Measurements from ENCODE around the gene MBD3.

The MBD3 gene

GRCh38 chr19:1629256-1629808 is 36.7 kb upstream of the MBD3 start:
- no peak overlapping the region for H3K27ac ChIP-seq (ENCODE audit: low read length)
- no peaks in the 10 kb centered on the region for H3K4me1 ChIP-seq (ENCODE audit: control insufficient read depth in 1 of 2, insufficient read depth in 2 of 2, low read length in 2 of 2)
- no peak overlapping the region for H3K4me3 ChIP-seq (ENCODE audit: low read depth in 1 of 2, low read length in 2 of 2)
- H3K27me3 ChIP-seq (ENCODE audit: low read depth, low read length): no peaks in the 10 kb centered on the region
- no peaks in the 10 kb centered on the region for H3K9me3 ChIP-seq (ENCODE audit: control insufficient read depth in 1 of 2, low read length in 2 of 2)
- peaks cover 3 to 22% of the 10 kb centered on the region in 2 donors for H3K36me3 ChIP-seq (ENCODE audit: control insufficient read depth in 1 of 2, insufficient read depth in 2 of 2, low read length in 2 of 2)

- no peak overlapping the region for H3K4me3 ChIP-seq (ENCODE audit: low read depth in 1 of 2, low read length in 2 of 2)
- H3K27ac ChIP-seq (ENCODE audit: low read length): no peak overlapping the region
- peaks cover 0 to 17% of the 10 kb centered on the region in 2 donors for H3K36me3 ChIP-seq (ENCODE audit: control insufficient read depth in 1 of 2, insufficient read depth in 2 of 2, low read length in 2 of 2)
- H3K9me3 ChIP-seq (ENCODE audit: control insufficient read depth in 1 of 2, low read length in 2 of 2): no peaks in the 10 kb centered on the region
- H3K4me1 ChIP-seq (ENCODE audit: control insufficient read depth in 1 of 2, insufficient read depth in 2 of 2, low read length in 2 of 2): no peaks in the 10 kb centered on the region
- H3K27me3 ChIP-seq (ENCODE audit: low read depth, low read length): no peaks in the 10 kb centered on the region
Measured at GRCh38 chr19:1627194-1627593, 34.5 kb upstream of the MBD3 start.

GRCh38 chr19:1626417-1627010 is 33.8 kb upstream of the MBD3 start:
- no peaks in the 10 kb centered on the region for H3K9me3 ChIP-seq (ENCODE audit: control insufficient read depth in 1 of 2, low read length in 2 of 2)
- no peaks in the 10 kb centered on the region for H3K4me1 ChIP-seq (ENCODE audit: control insufficient read depth in 1 of 2, insufficient read depth in 2 of 2, low read length in 2 of 2)
- no peaks in the 10 kb centered on the region for H3K27me3 ChIP-seq (ENCODE audit: low read depth, low read length)
- no peak overlapping the region for H3K27ac ChIP-seq (ENCODE audit: low read length)
- peaks cover 0 to 12% of the 10 kb centered on the region in 2 donors for H3K36me3 ChIP-seq (ENCODE audit: control insufficient read depth in 1 of 2, insufficient read depth in 2 of 2, low read length in 2 of 2)
- no peak overlapping the region for H3K4me3 ChIP-seq (ENCODE audit: low read depth in 1 of 2, low read length in 2 of 2)

GRCh38 chr19:1624458-1624857 is 31.8 kb upstream of the MBD3 start:
- Histone ChIP-seq H3K4me3 (ENCODE audit: low read depth in 1 of 2, low read length in 2 of 2) (no peak overlapping the region), H3K27ac (ENCODE audit: low read length) (no peak overlapping the region), H3K9me3 (ENCODE audit: control insufficient read depth in 1 of 2, low read length in 2 of 2) (no peaks in the 10 kb centered on the region), H3K27me3 (ENCODE audit: low read depth, low read length) (no peaks in the 10 kb centered on the region), H3K36me3 (ENCODE audit: control insufficient read depth in 1 of 2, insufficient read depth in 2 of 2, low read length in 2 of 2) (peaks cover 0 to 27% of the 10 kb centered on the region in 2 donors), H3K4me1 (ENCODE audit: control insufficient read depth in 1 of 2, insufficient read depth in 2 of 2, low read length in 2 of 2) (no peaks in the 10 kb centered on the region)

- no peak overlapping the region for H3K4me3 ChIP-seq (ENCODE audit: low read depth in 1 of 2, low read length in 2 of 2)
- H3K27ac ChIP-seq (ENCODE audit: low read length): no peak overlapping the region
- H3K4me1 ChIP-seq (ENCODE audit: control insufficient read depth in 1 of 2, insufficient read depth in 2 of 2, low read length in 2 of 2): peaks cover 0 to 4% of the 10 kb centered on the region in 2 donors
- H3K9me3 ChIP-seq (ENCODE audit: control insufficient read depth in 1 of 2, low read length in 2 of 2): no peaks in the 10 kb centered on the region
- peaks cover 0 to 37% of the 10 kb centered on the region in 2 donors for H3K36me3 ChIP-seq (ENCODE audit: control insufficient read depth in 1 of 2, insufficient read depth in 2 of 2, low read length in 2 of 2)
- no peaks in the 10 kb centered on the region for H3K27me3 ChIP-seq (ENCODE audit: low read depth, low read length)
Measured at GRCh38 chr19:1622541-1622940, 29.9 kb upstream of the MBD3 start.

- Histone ChIP-seq H3K4me3 (ENCODE audit: low read depth in 1 of 2, low read length in 2 of 2) (no peak overlapping the region), H3K27ac (ENCODE audit: low read length) (no peak overlapping the region), H3K4me1 (ENCODE audit: control insufficient read depth in 1 of 2, insufficient read depth in 2 of 2, low read length in 2 of 2) (peaks cover 0 to 4% of the 10 kb centered on the region in 2 donors), H3K27me3 (ENCODE audit: low read depth, low read length) (no peaks in the 10 kb centered on the region), H3K9me3 (ENCODE audit: control insufficient read depth in 1 of 2, low read length in 2 of 2) (no peaks in the 10 kb centered on the region), H3K36me3 (ENCODE audit: control insufficient read depth in 1 of 2, insufficient read depth in 2 of 2, low read length in 2 of 2) (peaks cover 0 to 37% of the 10 kb centered on the region in 2 donors)
Measured at GRCh38 chr19:1622007-1622406, 29.3 kb upstream of the MBD3 start.

GRCh38 chr19:1621574-1621973 is 28.9 kb upstream of the MBD3 start:
- peaks cover 0 to 4% of the 10 kb centered on the region in 2 donors for H3K4me1 ChIP-seq (ENCODE audit: control insufficient read depth in 1 of 2, insufficient read depth in 2 of 2, low read length in 2 of 2)
- H3K36me3 ChIP-seq (ENCODE audit: control insufficient read depth in 1 of 2, insufficient read depth in 2 of 2, low read length in 2 of 2): peaks cover 0 to 37% of the 10 kb centered on the region in 2 donors
- no peaks in the 10 kb centered on the region for H3K9me3 ChIP-seq (ENCODE audit: control insufficient read depth in 1 of 2, low read length in 2 of 2)
- H3K27ac ChIP-seq (ENCODE audit: low read length): no peak overlapping the region
- no peak overlapping the region for H3K4me3 ChIP-seq (ENCODE audit: low read depth in 1 of 2, low read length in 2 of 2)
- no peaks in the 10 kb centered on the region for H3K27me3 ChIP-seq (ENCODE audit: low read depth, low read length)

GRCh38 chr19:1621021-1621420 is 28.4 kb upstream of the MBD3 start:
- Histone ChIP-seq H3K4me1 (ENCODE audit: control insufficient read depth in 1 of 2, insufficient read depth in 2 of 2, low read length in 2 of 2) (peaks cover 0 to 4% of the 10 kb centered on the region in 2 donors), H3K27ac (ENCODE audit: low read length) (no peak overlapping the region), H3K36me3 (ENCODE audit: control insufficient read depth in 1 of 2, insufficient read depth in 2 of 2, low read length in 2 of 2) (peaks cover 0 to 37% of the 10 kb centered on the region in 2 donors), H3K27me3 (ENCODE audit: low read depth, low read length) (no peaks in the 10 kb centered on the region), H3K9me3 (ENCODE audit: control insufficient read depth in 1 of 2, low read length in 2 of 2) (no peaks in the 10 kb centered on the region), H3K4me3 (ENCODE audit: low read depth in 1 of 2, low read length in 2 of 2) (no peak overlapping the region)

- no peaks in the 10 kb centered on the region for H3K9me3 ChIP-seq (ENCODE audit: control insufficient read depth in 1 of 2, low read length in 2 of 2)
- H3K27me3 ChIP-seq (ENCODE audit: low read depth, low read length): no peaks in the 10 kb centered on the region
- H3K4me1 ChIP-seq (ENCODE audit: control insufficient read depth in 1 of 2, insufficient read depth in 2 of 2, low read length in 2 of 2): peaks cover 0 to 4% of the 10 kb centered on the region in 2 donors
- peaks cover 0 to 38% of the 10 kb centered on the region in 2 donors for H3K36me3 ChIP-seq (ENCODE audit: control insufficient read depth in 1 of 2, insufficient read depth in 2 of 2, low read length in 2 of 2)
- no peak overlapping the region for H3K4me3 ChIP-seq (ENCODE audit: low read depth in 1 of 2, low read length in 2 of 2)
- no peak overlapping the region for H3K27ac ChIP-seq (ENCODE audit: low read length)
Measured at GRCh38 chr19:1620502-1620901, 27.8 kb upstream of the MBD3 start.

- Histone ChIP-seq H3K4me3 (ENCODE audit: low read depth in 1 of 2, low read length in 2 of 2) (no peak overlapping the region), H3K36me3 (ENCODE audit: control insufficient read depth in 1 of 2, insufficient read depth in 2 of 2, low read length in 2 of 2) (peaks cover 1 to 41% of the 10 kb centered on the region in 2 donors), H3K27ac (ENCODE audit: low read length) (no peak overlapping the region), H3K9me3 (ENCODE audit: control insufficient read depth in 1 of 2, low read length in 2 of 2) (no peaks in the 10 kb centered on the region), H3K4me1 (ENCODE audit: control insufficient read depth in 1 of 2, insufficient read depth in 2 of 2, low read length in 2 of 2) (peaks cover 0 to 4% of the 10 kb centered on the region in 2 donors), H3K27me3 (ENCODE audit: low read depth, low read length) (no peaks in the 10 kb centered on the region)
Measured at GRCh38 chr19:1619703-1620102, 27.0 kb upstream of the MBD3 start.

GRCh38 chr19:1619094-1619439 is 26.4 kb upstream of the MBD3 start:
- Histone ChIP-seq H3K36me3 (ENCODE audit: control insufficient read depth in 1 of 2, insufficient read depth in 2 of 2, low read length in 2 of 2) (peaks cover 4 to 48% of the 10 kb centered on the region in 2 donors), H3K27me3 (ENCODE audit: low read depth, low read length) (no peaks in the 10 kb centered on the region), H3K4me1 (ENCODE audit: control insufficient read depth in 1 of 2, insufficient read depth in 2 of 2, low read length in 2 of 2) (peaks cover 0 to 4% of the 10 kb centered on the region in 2 donors), H3K9me3 (ENCODE audit: control insufficient read depth in 1 of 2, low read length in 2 of 2) (no peaks in the 10 kb centered on the region), H3K27ac (ENCODE audit: low read length) (no peak overlapping the region), H3K4me3 (ENCODE audit: low read depth in 1 of 2, low read length in 2 of 2) (no peak overlapping the region)
